GM23248 (cell line): ENCODE results near the gene PTGS2.

ENCODE experiments used
- EZH2 ChIP-seq: fragments of 200-600 bp; sonication (generic); IDR thresholded peaks from 2 replicates; pipeline ENCODE4 v1.6.1; 2018; ENCODE audit warnings: antibody characterized with exemption, mild to moderate bottlenecking; ENCODE audit not compliant: insufficient read depth, poor library complexity, severe bottlenecking
- EZH2phosphoT487 ChIP-seq: fragments of 200-600 bp; sonication (generic); IDR thresholded peaks from 2 replicates; pipeline ENCODE4 v1.6.1; 2018; ENCODE audit warnings: antibody characterized with exemption, moderate library complexity, mild to moderate bottlenecking, low read depth; ENCODE audit not compliant: insufficient read depth

DNA sequence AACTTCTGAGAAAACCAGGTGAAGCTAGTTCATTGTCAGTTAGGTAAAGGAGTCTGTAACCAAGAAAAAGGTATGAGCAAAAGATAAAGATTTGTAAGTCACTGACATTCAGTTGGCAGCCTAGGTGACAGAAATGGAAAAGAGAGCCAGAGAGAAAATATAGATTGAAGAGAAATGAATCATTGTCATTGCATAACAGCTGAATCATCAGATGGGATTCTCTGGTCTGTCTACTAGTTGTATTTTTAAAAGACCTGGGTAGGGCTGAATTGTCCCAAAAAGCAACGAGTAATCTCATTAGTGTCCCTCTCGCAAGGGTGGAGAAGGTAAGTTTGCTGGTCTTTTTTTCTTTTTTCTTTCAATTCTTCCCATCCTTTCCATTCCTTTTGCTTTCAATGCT, 36.6 kb downstream of the PTGS2 start:
- TF ChIP-seq EZH2phosphoT487: no peak
- TF ChIP-seq EZH2: no peak
